NT2/D1 (cell line): ENCODE data around the gene STK16.

Source experiments
- DNase-seq: peaks from one replicate; pipeline ENCODE4 v3.0.0-alpha.2; 2011; ENCODE audit warnings: low read depth, low spot score
- H3K27me3 ChIP-seq: 2 replicates; pipeline ENCODE4 v1.6.0; 2011; ENCODE audit warnings: mild to moderate bottlenecking; ENCODE audit not compliant: insufficient read length, insufficient read depth
- H3K36me3 ChIP-seq: 2 replicates; pipeline ENCODE4 v1.6.1; 2011; ENCODE audit warnings: mild to moderate bottlenecking, low read length, mixed read lengths; ENCODE audit not compliant: insufficient read depth, insufficient read length
- H3K4me1 ChIP-seq: 2 replicates; pipeline ENCODE4 v1.5.1; 2011; ENCODE audit not compliant: insufficient read depth, insufficient read length
- H3K4me3 ChIP-seq: 2 replicates; pipeline ENCODE4 v1.5.1; 2011; ENCODE audit warnings: low read depth; ENCODE audit not compliant: insufficient read length
- H3K9ac ChIP-seq: 2 replicates; pipeline ENCODE4 v1.6.0; 2011; ENCODE audit warnings: low read depth; ENCODE audit not compliant: insufficient read length
- H3K9me3 ChIP-seq: 2 replicates; pipeline ENCODE4 v1.5.1; 2011; ENCODE audit warnings: mild to moderate bottlenecking, low read length; ENCODE audit not compliant: insufficient read depth
- SUZ12 ChIP-seq: IDR thresholded peaks from 2 replicates; pipeline ENCODE4 v1.6.1; 2011; ENCODE audit not compliant: insufficient read length, insufficient read depth; ENCODE audit errors: extremely low read depth
- YY1 ChIP-seq: IDR thresholded peaks from 2 replicates; pipeline ENCODE4 v1.6.1; 2011; ENCODE audit not compliant: insufficient read length, insufficient read depth
- ZNF274 ChIP-seq: IDR thresholded peaks from 2 replicates; pipeline ENCODE4 v1.6.1; 2011; ENCODE audit warnings: mild to moderate bottlenecking, low read depth, low read length

The STK16 gene

DNA sequence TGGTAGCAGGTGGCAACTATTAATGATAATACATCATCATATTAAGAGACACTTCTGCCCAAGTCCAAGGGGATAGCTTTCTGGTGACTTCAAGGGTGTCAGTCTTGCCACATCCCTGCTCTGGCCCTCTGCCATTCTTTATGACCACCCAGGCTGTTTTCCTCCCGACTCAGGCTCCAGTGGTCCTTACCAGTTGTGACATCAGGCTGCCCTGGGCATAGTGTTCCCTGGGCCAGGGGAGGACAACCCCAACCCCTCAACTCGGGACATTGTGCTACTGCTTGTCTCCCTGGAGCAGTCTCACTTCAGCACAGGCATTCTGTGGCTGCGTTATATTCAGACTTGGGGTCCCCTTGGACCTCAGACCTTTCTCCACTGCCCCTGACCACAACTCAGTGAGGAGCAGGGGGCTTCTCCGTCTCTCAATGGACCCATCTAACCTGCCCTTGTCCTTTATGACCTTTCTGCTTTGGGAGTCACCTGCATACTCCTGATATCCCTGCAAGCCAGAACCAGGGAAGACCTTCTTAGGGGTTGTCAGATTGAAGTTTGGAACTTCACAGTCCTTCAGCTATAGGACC, 46.7 kb downstream of the STK16 start:
- DNase-seq: no peak
- TF ChIP-seq SUZ12 (no peak), YY1 (no peak), ZNF274 (no peak)
- H3K4me3 ChIP-seq: no peak overlapping the region

GRCh38 chr2:219292616-219293015, 47.3 kb downstream of the STK16 start:
- Histone ChIP-seq H3K36me3 (peaks cover 30% of the 10 kb centered on the region), H3K9ac (no peak overlapping the region), H3K4me3 (no peak overlapping the region), H3K4me1 (peaks cover 9% of the 10 kb centered on the region), H3K9me3 (peaks cover 35% of the 10 kb centered on the region), H3K27me3 (peaks cover 3% of the 10 kb centered on the region)
- TF ChIP-seq SUZ12 (no peak), YY1 (no peak), ZNF274 (no peak)
- DNase-seq: no peak

More for the DNA sequence above, 46.7 kb downstream of the STK16 start:
- peaks cover 35% of the 10 kb centered on the region for H3K9me3 ChIP-seq
- peaks cover 11% of the 10 kb centered on the region for H3K4me1 ChIP-seq
- no peak overlapping the region for H3K9ac ChIP-seq
- H3K27me3 ChIP-seq: peaks cover 3% of the 10 kb centered on the region
- peaks cover 25% of the 10 kb centered on the region for H3K36me3 ChIP-seq

DNA sequence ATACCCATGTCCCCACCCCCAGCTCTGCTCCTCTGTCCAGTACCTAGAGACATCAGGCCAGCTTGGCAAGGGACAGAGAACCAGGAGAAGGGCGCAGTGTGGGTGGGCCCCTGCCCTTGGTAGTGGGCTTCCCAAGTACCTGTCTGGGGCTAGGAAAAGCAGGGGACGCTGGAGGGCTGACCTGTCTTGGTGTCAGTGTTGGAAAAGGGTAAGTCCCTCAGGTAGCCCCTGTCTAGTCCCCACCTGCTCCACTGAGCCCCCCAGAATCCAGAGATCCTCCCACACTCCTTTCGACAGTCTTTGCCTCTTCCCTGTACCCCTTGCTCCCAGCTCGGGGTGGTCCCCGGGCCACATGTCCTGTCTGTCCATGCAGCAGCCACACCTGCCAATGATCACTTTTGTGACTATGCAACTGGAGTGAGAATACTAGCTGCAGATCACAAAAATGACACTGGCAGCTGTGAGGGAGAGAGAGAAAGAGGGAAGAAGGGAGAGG, 48.5 kb downstream of the STK16 start:
- peaks cover 4% of the 10 kb centered on the region for H3K27me3 ChIP-seq
- H3K4me1 ChIP-seq: peaks cover 8% of the 10 kb centered on the region
- peaks cover 32% of the 10 kb centered on the region for H3K36me3 ChIP-seq
- peaks cover 35% of the 10 kb centered on the region for H3K9me3 ChIP-seq
- no peak for DNase-seq
- H3K9ac ChIP-seq: no peak overlapping the region
- TF ChIP-seq SUZ12: no peak
- no peak for TF ChIP-seq ZNF274
- TF ChIP-seq YY1: no peak
- H3K4me3 ChIP-seq: no peak overlapping the region

DNA sequence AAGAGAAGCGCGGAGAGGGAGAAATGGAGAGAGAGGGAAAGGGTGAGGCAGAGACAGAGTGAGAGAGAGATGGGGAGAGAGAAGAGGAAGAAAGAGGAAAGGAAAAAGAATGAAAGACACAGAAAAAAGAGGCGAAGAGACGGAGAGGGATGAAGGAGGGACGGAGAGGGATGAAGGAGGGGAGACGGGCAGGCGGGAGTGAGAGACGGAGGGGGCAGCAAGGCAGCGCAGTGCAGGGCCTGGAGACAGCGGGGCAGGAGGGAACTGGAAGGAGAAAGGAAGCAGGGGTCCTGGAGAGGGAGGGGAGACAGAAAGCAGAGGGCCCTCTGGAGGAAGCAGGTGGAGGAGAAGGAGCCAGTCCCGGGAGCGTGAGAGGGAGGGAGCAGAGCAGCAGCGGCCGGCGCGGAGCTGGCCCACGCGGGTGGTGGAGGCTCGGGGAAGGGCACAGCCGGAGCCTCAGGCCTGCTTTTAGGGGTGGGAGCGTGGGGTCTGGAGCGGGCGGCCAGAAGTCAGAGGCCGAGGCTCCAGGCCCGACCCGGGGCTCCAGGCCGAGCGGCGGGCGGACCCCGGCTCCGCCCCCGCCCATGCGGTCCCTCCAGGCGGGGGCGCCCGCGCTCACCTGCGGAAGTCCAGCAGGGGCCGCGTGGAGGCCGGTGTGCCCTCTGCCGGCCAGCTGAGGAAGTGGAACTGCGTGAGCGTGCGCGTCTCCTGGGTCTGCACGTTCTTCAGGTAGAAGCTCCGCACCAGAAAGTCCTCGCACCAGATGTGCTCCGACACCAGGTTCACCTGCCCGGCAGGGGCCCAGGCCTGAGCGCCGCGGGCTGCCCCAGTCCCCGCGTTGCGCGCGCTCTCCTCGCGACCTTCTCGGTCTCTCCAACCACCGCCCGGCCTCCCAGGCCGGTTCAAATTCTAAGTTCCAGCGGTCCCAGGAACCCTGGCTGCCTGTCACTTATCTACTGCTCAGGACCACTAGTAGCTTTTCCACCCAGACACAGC, 49.4 kb downstream of the STK16 start:
- peak; percentile 90 for DNase-seq
- TF ChIP-seq SUZ12 (no peak), ZNF274 (no peak), YY1 (no peak)
- Histone ChIP-seq H3K36me3 (peaks cover 41% of the 10 kb centered on the region), H3K9ac (peak overlapping the region; percentile 82), H3K4me1 (peaks cover 9% of the 10 kb centered on the region), H3K9me3 (peaks cover 35% of the 10 kb centered on the region), H3K4me3 (peak overlapping the region; percentile 73), H3K27me3 (peaks cover 12% of the 10 kb centered on the region)

GRCh38 chr2:219296142-219296541, 50.9 kb downstream of the STK16 start:
- H3K4me1 ChIP-seq: peaks cover 14% of the 10 kb centered on the region
- H3K27me3 ChIP-seq: peaks cover 15% of the 10 kb centered on the region
- H3K4me3 ChIP-seq: no peak overlapping the region
- no peak for DNase-seq
- peaks cover 35% of the 10 kb centered on the region for H3K9me3 ChIP-seq
- H3K9ac ChIP-seq: no peak overlapping the region
- TF ChIP-seq SUZ12 (no peak), YY1 (no peak), ZNF274 (no peak)
- H3K36me3 ChIP-seq: peaks cover 37% of the 10 kb centered on the region

GRCh38 chr2:219296631-219297391, 51.5 kb downstream of the STK16 start:
- Histone ChIP-seq H3K4me1 (peaks cover 14% of the 10 kb centered on the region), H3K9me3 (peaks cover 35% of the 10 kb centered on the region), H3K36me3 (peaks cover 41% of the 10 kb centered on the region), H3K4me3 (no peak overlapping the region), H3K27me3 (peaks cover 15% of the 10 kb centered on the region), H3K9ac (no peak overlapping the region)
- TF ChIP-seq YY1 (no peak), SUZ12 (no peak), ZNF274 (no peak)
- no peak for DNase-seq
